PC-3 (cell line): Measurements from ENCODE around the gene KRT35.

ENCODE experiments used
- EZH2 ChIP-seq: fragments of 300-600 bp; sonication (generic); IDR thresholded peaks from one replicate; pipeline ENCODE4 v1.6.1; 2017; ENCODE audit warnings: antibody characterized with exemption, mild to moderate bottlenecking, low read length; ENCODE audit not compliant: unreplicated experiment
- EZH2phosphoT487 ChIP-seq: fragments of 300-600 bp; sonication (generic); IDR thresholded peaks from 2 replicates; pipeline ENCODE4 v1.6.1; 2018; ENCODE audit warnings: mild to moderate bottlenecking, antibody characterized with exemption, low read length, borderline replicate concordance
- TF ChIP-seq, protein P1 (sequence below): fragments of 300-600 bp; sonication (generic); conservative IDR thresholded peaks from 2 replicates; pipeline ENCODE4 v1.5.1; 2017; ENCODE audit warnings: antibody characterized with exemption, low read depth, mild to moderate bottlenecking, low read length

DNA sequence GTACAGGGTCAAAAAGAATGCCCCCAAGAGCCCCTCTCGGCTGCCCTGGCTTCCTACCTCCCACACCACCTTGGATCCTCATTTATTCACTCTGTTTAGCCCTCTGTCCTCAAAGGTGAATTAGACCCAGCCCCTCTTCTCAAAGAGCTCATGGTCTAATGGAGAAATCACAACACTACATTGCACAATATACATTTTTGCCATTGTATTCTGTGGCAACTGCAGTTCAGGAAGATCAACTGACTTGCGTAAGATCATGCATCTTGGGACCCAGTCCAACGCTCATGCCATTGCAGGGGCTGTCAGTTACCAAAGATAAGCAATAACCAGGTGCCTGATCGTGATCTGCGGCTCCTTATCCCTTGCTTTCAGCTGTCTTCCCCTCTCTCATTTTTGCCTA lies 41.6 kb downstream of the KRT35 start:
- TF ChIP-seq, protein P1, sequence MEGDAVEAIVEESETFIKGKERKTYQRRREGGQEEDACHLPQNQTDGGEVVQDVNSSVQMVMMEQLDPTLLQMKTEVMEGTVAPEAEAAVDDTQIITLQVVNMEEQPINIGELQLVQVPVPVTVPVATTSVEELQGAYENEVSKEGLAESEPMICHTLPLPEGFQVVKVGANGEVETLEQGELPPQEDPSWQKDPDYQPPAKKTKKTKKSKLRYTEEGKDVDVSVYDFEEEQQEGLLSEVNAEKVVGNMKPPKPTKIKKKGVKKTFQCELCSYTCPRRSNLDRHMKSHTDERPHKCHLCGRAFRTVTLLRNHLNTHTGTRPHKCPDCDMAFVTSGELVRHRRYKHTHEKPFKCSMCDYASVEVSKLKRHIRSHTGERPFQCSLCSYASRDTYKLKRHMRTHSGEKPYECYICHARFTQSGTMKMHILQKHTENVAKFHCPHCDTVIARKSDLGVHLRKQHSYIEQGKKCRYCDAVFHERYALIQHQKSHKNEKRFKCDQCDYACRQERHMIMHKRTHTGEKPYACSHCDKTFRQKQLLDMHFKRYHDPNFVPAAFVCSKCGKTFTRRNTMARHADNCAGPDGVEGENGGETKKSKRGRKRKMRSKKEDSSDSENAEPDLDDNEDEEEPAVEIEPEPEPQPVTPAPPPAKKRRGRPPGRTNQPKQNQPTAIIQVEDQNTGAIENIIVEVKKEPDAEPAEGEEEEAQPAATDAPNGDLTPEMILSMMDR, result no peak
- no peak for TF ChIP-seq EZH2
- no peak for TF ChIP-seq EZH2phosphoT487
